HCT116 (cell line): Measurements from ENCODE around the gene TMEM59L. TPM values are rescaled to one million over a fixed set of nuclear protein-coding genes. Genes with fewer than 3 reads are reported as not detected.

ENCODE experiments used
- ATAC-seq: fragments of 200-7000 bp; cut with Tn5 transposase; 2 replicates; pipeline ENCODE4 v1.9.1; 2020; ENCODE audit warnings: mild to moderate bottlenecking, moderate library complexity
- BruUV-seq: library from RNA; stranded (reverse); fragments of 400-500 nt; replicated peaks from 2 replicates; lab custom pipeline; 2021; lab: Mats Ljungman, UMichigan
- CTCF ChIA-PET: fragments of 300-600 bp; sonication (Branson Sonifier 250); formaldehyde crosslinking; loops from one replicate; lab custom pipeline; 2021; ENCODE audit warnings: antibody characterized with exemption; lab: Charles Lee
- POLR2A ChIA-PET: fragments of 300-600, 350-600 bp; sonication (Branson Sonifier 250); formaldehyde crosslinking; loops from one replicate; lab custom pipeline; 2021; ENCODE audit warnings: antibody characterized with exemption; lab: Charles Lee
- RAD21 ChIA-PET, 2 experiments: fragments of 300-600 bp; sonication (Branson Sonifier 250); formaldehyde crosslinking; loops; one replicate each; lab custom pipeline; 2023; ENCODE audit warnings: low total read pairs in 2 of 2; ENCODE audit not compliant: uncharacterized antibody in 2 of 2, unreplicated experiment in 2 of 2, low non-redundant PET in 1 of 2; lab: Charles Lee
- DNase-seq: peaks from one replicate; pipeline ENCODE4 v3.0.0-alpha.2; 2010; ENCODE audit warnings: low read depth, low spot score
- H2AFZ ChIP-seq: fragments of 200-600 bp; shearing (Covaris generic), sonication (generic); 2 replicates; pipeline ENCODE4 v1.6.1; 2017; ENCODE audit warnings: low read depth, mixed run types, mixed read lengths, antibody characterized with exemption, low read length; ENCODE audit not compliant: poor library complexity, severe bottlenecking
- H3K27ac ChIP-seq: 2 replicates; pipeline ENCODE4 v1.5.1; 2012; ENCODE audit warnings: low read depth, low read length
- H3K27me3 ChIP-seq: fragments of 200-600 bp; sonication (generic); 2 replicates; pipeline ENCODE4 v1.6.1; 2016; ENCODE audit warnings: mixed run types, low read length, mixed read lengths; ENCODE audit not compliant: insufficient read depth
- H3K36me3 ChIP-seq, 2 experiments: fragments of 200-500 bp in 1 of 2; fragments of 200-600 bp in 1 of 2; sonication (Bioruptor generic) in 1 of 2; sonication (generic) in 1 of 2; 2 replicates each; pipeline versions ENCODE4 v1.5.1 to v1.6.1; 2014 to 2016; ENCODE audit warnings: low read length in 2 of 2, inconsistent platforms in 1 of 2, mixed read lengths in 1 of 2, mixed run types in 1 of 2; ENCODE audit not compliant: insufficient read depth in 2 of 2, control insufficient read depth in 1 of 2
- H3K4me1 ChIP-seq, 2 experiments: fragments of 200-600 bp in 1 of 2; sonication (generic) in 1 of 2; 2 replicates each; pipeline versions ENCODE4 v1.5.1 to v1.6.1; 2012 to 2017; ENCODE audit warnings: low read length in 2 of 2, inconsistent platforms in 1 of 2, mild to moderate bottlenecking in 1 of 2, mixed read lengths in 1 of 2, mixed run types in 1 of 2, moderate library complexity in 1 of 2; ENCODE audit not compliant: insufficient read depth in 2 of 2, control insufficient read depth in 1 of 2
- H3K4me2 ChIP-seq: fragments of 200-600 bp; sonication (generic); 2 replicates; pipeline ENCODE4 v1.6.1; 2017; ENCODE audit warnings: mixed run types, low read length, mixed read lengths
- H3K4me3 ChIP-seq, 2 experiments: fragments of 200-600 bp in 1 of 2; sonication (generic) in 1 of 2; replicated peaks in 1 of 2; 2 replicates each; pipeline ENCODE4 v1.5.1; 2011 to 2016; ENCODE audit warnings: low read length in 2 of 2, control low read depth in 1 of 2, low read depth in 1 of 2, mild to moderate bottlenecking in 1 of 2, mixed read lengths in 1 of 2, mixed run types in 1 of 2
- H3K79me2 ChIP-seq: fragments of 200-600 bp; sonication (generic); 2 replicates; pipeline ENCODE4 v1.6.1; 2017; ENCODE audit warnings: mild to moderate bottlenecking, mixed run types, low read length, moderate library complexity, mixed read lengths; ENCODE audit not compliant: insufficient read depth
- H3K9ac ChIP-seq: fragments of 200-600 bp; sonication (generic); 2 replicates; pipeline ENCODE4 v1.6.1; 2016; ENCODE audit warnings: low read length, mixed read lengths
- H3K9me2 ChIP-seq: fragments of 200-600 bp; sonication (generic), shearing (Covaris generic); 2 replicates; pipeline ENCODE4 v1.6.1; 2017; ENCODE audit warnings: mixed run types, mild to moderate bottlenecking, moderate library complexity; ENCODE audit not compliant: insufficient read depth
- H3K9me3 ChIP-seq, 2 experiments: fragments of 200-500 bp in 1 of 2; fragments of 200-600 bp in 1 of 2; sonication (Bioruptor generic) in 1 of 2; sonication (generic) in 1 of 2; 2 replicates each; pipeline ENCODE4 v1.6.1; 2014 to 2017; ENCODE audit warnings: low read length in 2 of 2, mixed read lengths in 2 of 2, inconsistent platforms in 1 of 2, low read depth in 1 of 2, mild to moderate bottlenecking in 1 of 2, mixed run types in 1 of 2, moderate library complexity in 1 of 2; ENCODE audit not compliant: control insufficient read depth in 1 of 2, insufficient read depth in 1 of 2
- H4K20me1 ChIP-seq: fragments of 200-600 bp; sonication (generic), shearing (Covaris generic); 2 replicates; pipeline ENCODE4 v1.6.1; 2017; ENCODE audit warnings: mixed run types, mild to moderate bottlenecking, moderate library complexity; ENCODE audit not compliant: insufficient read depth
- ATF3 ChIP-seq: IDR thresholded peaks from 2 replicates; pipeline ENCODE4 v1.6.1; 2012
- CBX3 ChIP-seq: IDR thresholded peaks from 2 replicates; pipeline ENCODE4 v1.6.1; 2012; ENCODE audit warnings: low read depth
- CTCF ChIP-seq, 3 experiments: fragments of 200-600 bp in 1 of 3; sonication (generic) in 1 of 3; IDR thresholded peaks in 2 of 3; conservative IDR thresholded peaks in 1 of 3; 2 replicates each; pipeline ENCODE4 v1.5.1; 2012 to 2017; ENCODE audit warnings: low read depth in 2 of 3, low read length in 2 of 3, antibody characterized with exemption in 1 of 3, borderline replicate concordance in 1 of 3, control low read depth in 1 of 3, mild to moderate bottlenecking in 1 of 3, mixed read lengths in 1 of 3, mixed run types in 1 of 3, moderate library complexity in 1 of 3; ENCODE audit not compliant: insufficient read depth in 1 of 3
- EGR1 ChIP-seq: IDR thresholded peaks from 2 replicates; pipeline ENCODE4 v1.6.1; 2012; ENCODE audit warnings: low read depth
- ELF1 ChIP-seq: IDR thresholded peaks from 2 replicates; pipeline ENCODE4 v1.6.1; 2012; ENCODE audit warnings: low read depth, borderline replicate concordance
- EZH2 ChIP-seq: fragments of 200-600 bp; sonication (generic); IDR thresholded peaks from 2 replicates; pipeline ENCODE4 v1.6.1; 2017; ENCODE audit warnings: antibody characterized with exemption, mixed run types
- EZH2phosphoT487 ChIP-seq: fragments of 200-600 bp; IDR thresholded peaks from 2 replicates; pipeline ENCODE4 v1.6.1; 2018; ENCODE audit warnings: antibody characterized with exemption, borderline replicate concordance
- RAD21 ChIP-seq: IDR thresholded peaks from 2 replicates; pipeline ENCODE4 v1.6.1; 2012; ENCODE audit warnings: low read depth, mild to moderate bottlenecking
- SIN3A ChIP-seq: IDR thresholded peaks from 2 replicates; pipeline ENCODE4 v1.6.1; 2012; ENCODE audit warnings: low read depth
- SRF ChIP-seq: IDR thresholded peaks from 2 replicates; pipeline ENCODE4 v1.6.1; 2012; ENCODE audit warnings: low read depth
- YY1 ChIP-seq: IDR thresholded peaks from 2 replicates; pipeline ENCODE4 v1.6.1; 2011; ENCODE audit warnings: low read length, low read depth, moderate library complexity, mild to moderate bottlenecking; ENCODE audit not compliant: insufficient replicate concordance; ENCODE audit errors: extremely low read depth
- ZFX ChIP-seq: fragments of 450-650 bp; IDR thresholded peaks from 2 replicates; pipeline ENCODE4 v1.6.1; 2017
- intact Hi-C: fragments of 100-400 bp; cut with micrococcal nuclease; formaldehyde crosslinking; loops from 2 replicates; pipeline ENCODE4 v1.10.0; 2022
- total RNA-seq: library from RNA; stranded (reverse); gene quantifications from one replicate; pipeline ENCODE4 v1.2.1, GENCODE V29; 2021; ENCODE audit not compliant: unreplicated experiment
- TF ChIP-seq, protein P1 (sequence below): IDR thresholded peaks from 2 replicates; pipeline ENCODE4 v1.6.1; 2011; ENCODE audit warnings: mild to moderate bottlenecking, low read length, moderate library complexity; ENCODE audit not compliant: insufficient replicate concordance; ENCODE audit errors: extremely low read depth

Gene TMEM59L
- total RNA-seq, 1 experiment from 2014 or later: 14.3 TPM

DNA sequence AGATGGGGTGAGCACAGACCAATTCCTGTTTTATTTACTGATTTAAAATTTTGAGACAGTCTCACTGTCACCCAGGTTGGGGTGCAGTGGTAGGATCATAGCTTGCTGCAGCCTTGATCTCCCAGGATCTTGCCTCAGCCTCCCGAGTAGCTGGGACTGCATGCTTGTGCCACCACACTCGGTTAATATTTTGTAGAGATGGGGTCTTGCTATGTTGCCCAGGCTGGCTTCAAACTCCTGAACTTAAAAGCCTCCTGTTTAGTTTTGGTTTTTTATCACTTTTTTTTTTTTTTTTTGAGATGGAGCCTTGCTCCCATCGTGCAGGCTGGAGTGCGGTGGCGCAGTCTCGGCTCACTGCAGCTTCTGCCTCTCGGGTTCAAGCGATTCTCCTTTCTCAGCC, 36.3 kb upstream of the TMEM59L start:
- peaks cover 17% of the 10 kb centered on the region; the same call in 1 of the 2 replicates for H4K20me1 ChIP-seq
- ATAC-seq: no peak
- H3K9me3 ChIP-seq: no peaks in the 10 kb centered on the region
- TF ChIP-seq EZH2: no peak
- no peak for TF ChIP-seq SIN3A
- TF ChIP-seq SRF: no peak
- no peak for TF ChIP-seq CBX3
- no peak for TF ChIP-seq ATF3
- TF ChIP-seq YY1: no peak
- TF ChIP-seq ELF1: no peak
- TF ChIP-seq, all 23 proteins: peak for 0
- no TSS peak for BruUV-seq
- ChIA-PET RAD21 (no interaction called here), POLR2A (no interaction called here), CTCF (no interaction called here)
- Histone ChIP-seq H3K27ac (no peak overlapping the region), H3K27me3 (no peaks in the 10 kb centered on the region), H3K4me3 (no peak overlapping the region), H3K9ac (no peak overlapping the region), H2AFZ (no peak overlapping the region), H3K4me1 (peaks cover 4 to 13% of the 10 kb centered on the region in 2 experiments; a peak in 3 of 4 replicates), H3K4me2 (no peak overlapping the region), H3K9me2 (no peaks in the 10 kb centered on the region), H3K36me3 (peaks cover 26 to 54% of the 10 kb centered on the region in 2 experiments), H3K79me2 (peaks cover 39% of the 10 kb centered on the region)
- intact Hi-C loops: no loop called here
- no peak for DNase-seq

GRCh38 chr19:18577365-18577914, 35.2 kb upstream of the TMEM59L start:
- ChIA-PET RAD21 (no interaction called here), POLR2A (interaction anchor here (1.0 kb wide), 1 partner anchor 12 kb away, joined by 4 read pairs; no protein-coding TSS in a partner anchor), CTCF (interaction anchor here (0.8 kb wide), 1 partner anchor 12 kb away, joined by 3 read pairs; no protein-coding TSS in a partner anchor)
- H3K79me2 ChIP-seq: peaks cover 31% of the 10 kb centered on the region
- BruUV-seq: no TSS peak
- DNase-seq: no peak
- H3K27me3 ChIP-seq: no peaks in the 10 kb centered on the region
- no peak overlapping the region for H3K27ac ChIP-seq
- peaks cover 16% of the 10 kb centered on the region; the same call in 1 of the 2 replicates for H4K20me1 ChIP-seq
- peaks cover 26 to 53% of the 10 kb centered on the region in 2 experiments for H3K36me3 ChIP-seq
- no peak overlapping the region for H3K9ac ChIP-seq
- H3K4me2 ChIP-seq: no peak overlapping the region
- intact Hi-C loops: no loop called here
- no peak overlapping the region for H2AFZ ChIP-seq
- peaks cover 4 to 12% of the 10 kb centered on the region in 2 experiments; a peak in 3 of 4 replicates for H3K4me1 ChIP-seq
- H3K9me2 ChIP-seq: no peaks in the 10 kb centered on the region
- no peaks in the 10 kb centered on the region for H3K9me3 ChIP-seq
- ATAC-seq: no peak
- no peak overlapping the region for H3K4me3 ChIP-seq
- no peak for TF ChIP-seq EZH2phosphoT487
- TF ChIP-seq ZFX: no peak
- no peak for TF ChIP-seq CTCF (IDR thresholded peaks at IDR 0.05 in 2 of 3, conservative IDR thresholded peaks at IDR 0.05 in 1 of 3; ENCODE audit: borderline replicate concordance in 1 of 3, insufficient read depth in 1 of 3, low read depth in 2 of 3, low read length in 2 of 3)
- no peak for TF ChIP-seq RAD21
- no peak for TF ChIP-seq EZH2
- TF ChIP-seq EGR1: no peak
- TF ChIP-seq, protein P1, sequence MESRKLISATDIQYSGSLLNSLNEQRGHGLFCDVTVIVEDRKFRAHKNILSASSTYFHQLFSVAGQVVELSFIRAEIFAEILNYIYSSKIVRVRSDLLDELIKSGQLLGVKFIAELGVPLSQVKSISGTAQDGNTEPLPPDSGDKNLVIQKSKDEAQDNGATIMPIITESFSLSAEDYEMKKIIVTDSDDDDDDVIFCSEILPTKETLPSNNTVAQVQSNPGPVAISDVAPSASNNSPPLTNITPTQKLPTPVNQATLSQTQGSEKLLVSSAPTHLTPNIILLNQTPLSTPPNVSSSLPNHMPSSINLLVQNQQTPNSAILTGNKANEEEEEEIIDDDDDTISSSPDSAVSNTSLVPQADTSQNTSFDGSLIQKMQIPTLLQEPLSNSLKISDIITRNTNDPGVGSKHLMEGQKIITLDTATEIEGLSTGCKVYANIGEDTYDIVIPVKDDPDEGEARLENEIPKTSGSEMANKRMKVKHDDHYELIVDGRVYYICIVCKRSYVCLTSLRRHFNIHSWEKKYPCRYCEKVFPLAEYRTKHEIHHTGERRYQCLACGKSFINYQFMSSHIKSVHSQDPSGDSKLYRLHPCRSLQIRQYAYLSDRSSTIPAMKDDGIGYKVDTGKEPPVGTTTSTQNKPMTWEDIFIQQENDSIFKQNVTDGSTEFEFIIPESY: no peak
